WTC11 (cell line): ENCODE results near the gene TAF15. TPM values are rescaled to one million over a fixed set of nuclear protein-coding genes. Genes with fewer than 3 reads are reported as not detected.

ENCODE experiments used
- ARID4B ChIP-seq: sonication (generic); formaldehyde crosslinking; IDR thresholded peaks from 2 replicates; pipeline ENCODE4 v1.8.0; 2023; ENCODE audit warnings: missing genetic modification reagents, mild to moderate bottlenecking, borderline replicate concordance
- CREB1 ChIP-seq: sonication (generic); formaldehyde crosslinking; IDR thresholded peaks from 2 replicates; pipeline ENCODE4 v1.8.0; 2023; ENCODE audit warnings: mild to moderate bottlenecking, missing genetic modification reagents
- GTF2I ChIP-seq: fragments of 250-450 bp; sonication (Bioruptor Pico); conservative IDR thresholded peaks from 2 replicates; pipeline ENCODE4 v1.4.0; 2021; ENCODE audit warnings: mild to moderate bottlenecking
- NFYB ChIP-seq: sonication (generic); formaldehyde crosslinking; conservative IDR thresholded peaks from 2 replicates; pipeline ENCODE4 v1.8.0; 2022; ENCODE audit warnings: low read depth, missing genetic modification reagents
- NR1H2 ChIP-seq: sonication (generic); formaldehyde crosslinking; IDR thresholded peaks from 2 replicates; pipeline ENCODE4 v1.9.0; 2021; ENCODE audit warnings: mild to moderate bottlenecking, moderate library complexity, missing genetic modification reagents
- PREB ChIP-seq: sonication (generic); formaldehyde crosslinking; IDR thresholded peaks from 2 replicates; pipeline ENCODE4 v1.8.1; 2022; ENCODE audit warnings: mild to moderate bottlenecking, missing genetic modification reagents, moderate library complexity, borderline replicate concordance
- TCF7 ChIP-seq: sonication (generic); formaldehyde crosslinking; IDR thresholded peaks from 2 replicates; pipeline ENCODE4 v1.8.0; 2022; ENCODE audit warnings: mild to moderate bottlenecking, low read depth, missing genetic modification reagents, moderate library complexity
- USF2 ChIP-seq: sonication (generic); formaldehyde crosslinking; IDR thresholded peaks from 2 replicates; pipeline ENCODE4 v1.8.1; 2023; ENCODE audit warnings: mild to moderate bottlenecking, missing genetic modification reagents, moderate library complexity
- ZNF416 ChIP-seq: fragments of 250-450 bp; sonication (Bioruptor Pico); IDR thresholded peaks from 2 replicates; pipeline ENCODE4 v1.9.0; 2021; ENCODE audit warnings: mild to moderate bottlenecking, inconsistent platforms
- ZNF532 ChIP-seq: fragments of 250-450 bp; sonication (Bioruptor Pico); IDR thresholded peaks from 2 replicates; pipeline ENCODE4 v1.9.0; 2021; ENCODE audit warnings: mild to moderate bottlenecking, borderline replicate concordance
- ZSCAN18 ChIP-seq: fragments of 250-450 bp; sonication (Bioruptor Pico); IDR thresholded peaks from 2 replicates; pipeline ENCODE4 v2.1.2; 2022; ENCODE audit warnings: mild to moderate bottlenecking, moderate library complexity
- total RNA-seq: library from RNA; stranded (reverse); gene quantifications from 3 replicates; pipeline ENCODE4 v1.2.3, GENCODE V29; 2021
- TF ChIP-seq, protein P1 (sequence below): sonication (generic); formaldehyde crosslinking; IDR thresholded peaks from 2 replicates; pipeline ENCODE4 v1.8.0; 2022; ENCODE audit warnings: missing genetic modification reagents
- TF ChIP-seq, protein P2 (sequence below): sonication (generic); formaldehyde crosslinking; conservative IDR thresholded peaks from 2 replicates; pipeline ENCODE4 v1.8.1; 2022; ENCODE audit warnings: mild to moderate bottlenecking, missing genetic modification reagents
- TF ChIP-seq, protein P3 (sequence below): sonication (generic); formaldehyde crosslinking; IDR thresholded peaks from 2 replicates; pipeline ENCODE4 v1.8.1; 2023; ENCODE audit warnings: mild to moderate bottlenecking, missing genetic modification reagents, moderate library complexity
- TF ChIP-seq, protein P4 (sequence below): sonication (generic); formaldehyde crosslinking; IDR thresholded peaks from 2 replicates; pipeline ENCODE4 v1.8.1; 2023; ENCODE audit warnings: mild to moderate bottlenecking, missing genetic modification reagents, borderline replicate concordance

Gene TAF15
- total RNA-seq, 1 experiment from 2014 or later = 273 TPM

DNA sequence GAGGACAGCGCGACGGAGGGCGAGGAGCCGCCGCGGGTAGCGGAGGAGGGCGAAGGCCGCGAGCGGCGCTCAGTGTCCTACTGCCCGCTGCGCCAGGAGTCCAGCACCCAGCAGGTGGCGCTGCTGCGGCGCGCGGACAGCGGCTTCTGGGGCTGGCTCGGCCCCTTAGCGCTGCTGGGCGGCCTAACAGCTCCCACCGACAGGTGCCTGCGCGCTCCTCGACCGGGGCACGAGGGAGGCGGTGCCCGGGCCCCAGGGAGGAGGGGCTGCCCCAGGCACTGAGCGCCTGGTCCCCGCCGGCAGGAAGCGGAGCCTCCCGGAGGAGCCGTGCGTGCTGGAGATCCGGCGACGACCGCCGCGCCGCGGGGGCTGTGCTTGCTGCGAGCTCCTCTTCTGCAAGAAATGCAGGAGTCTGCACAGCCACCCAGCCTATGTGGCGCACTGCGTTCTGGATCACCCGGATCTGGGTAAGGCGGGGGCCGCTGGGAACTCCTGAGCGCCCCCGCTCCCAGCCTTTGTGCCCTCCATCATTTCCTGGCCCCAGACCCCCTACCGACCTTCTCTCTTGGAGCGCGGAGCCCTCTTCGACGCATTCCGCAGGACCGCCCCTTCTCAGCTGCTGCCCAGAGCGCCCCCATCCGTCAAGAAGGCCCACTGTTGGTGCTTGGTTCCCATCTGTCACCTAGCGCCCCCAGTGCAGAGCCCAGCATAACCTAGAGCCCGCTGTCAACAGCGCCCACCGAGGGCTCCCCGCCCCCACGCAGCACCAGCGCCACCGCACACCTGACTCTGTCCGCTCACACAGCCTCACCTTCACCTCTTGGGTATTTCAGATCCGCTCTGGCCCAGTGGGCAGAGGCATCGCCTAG is 44.9 kb upstream of the TAF15 start (continued):
- no peak for TF ChIP-seq PREB (CRISPR knock-in tag)
- peak; percentile 35; the same call in 1 of the 2 replicates for TF ChIP-seq ARID4B (CRISPR knock-in tag)
- TF ChIP-seq ZSCAN18 (CRISPR knock-in tag) = no peak
- TF ChIP-seq GTF2I (CRISPR knock-in tag) = no peak
- no peak for TF ChIP-seq NFYB (CRISPR knock-in tag)
- peak; percentile 68; the same call in 1 of the 2 replicates for TF ChIP-seq ZNF416 (CRISPR knock-in tag)
- TF ChIP-seq, protein P1, sequence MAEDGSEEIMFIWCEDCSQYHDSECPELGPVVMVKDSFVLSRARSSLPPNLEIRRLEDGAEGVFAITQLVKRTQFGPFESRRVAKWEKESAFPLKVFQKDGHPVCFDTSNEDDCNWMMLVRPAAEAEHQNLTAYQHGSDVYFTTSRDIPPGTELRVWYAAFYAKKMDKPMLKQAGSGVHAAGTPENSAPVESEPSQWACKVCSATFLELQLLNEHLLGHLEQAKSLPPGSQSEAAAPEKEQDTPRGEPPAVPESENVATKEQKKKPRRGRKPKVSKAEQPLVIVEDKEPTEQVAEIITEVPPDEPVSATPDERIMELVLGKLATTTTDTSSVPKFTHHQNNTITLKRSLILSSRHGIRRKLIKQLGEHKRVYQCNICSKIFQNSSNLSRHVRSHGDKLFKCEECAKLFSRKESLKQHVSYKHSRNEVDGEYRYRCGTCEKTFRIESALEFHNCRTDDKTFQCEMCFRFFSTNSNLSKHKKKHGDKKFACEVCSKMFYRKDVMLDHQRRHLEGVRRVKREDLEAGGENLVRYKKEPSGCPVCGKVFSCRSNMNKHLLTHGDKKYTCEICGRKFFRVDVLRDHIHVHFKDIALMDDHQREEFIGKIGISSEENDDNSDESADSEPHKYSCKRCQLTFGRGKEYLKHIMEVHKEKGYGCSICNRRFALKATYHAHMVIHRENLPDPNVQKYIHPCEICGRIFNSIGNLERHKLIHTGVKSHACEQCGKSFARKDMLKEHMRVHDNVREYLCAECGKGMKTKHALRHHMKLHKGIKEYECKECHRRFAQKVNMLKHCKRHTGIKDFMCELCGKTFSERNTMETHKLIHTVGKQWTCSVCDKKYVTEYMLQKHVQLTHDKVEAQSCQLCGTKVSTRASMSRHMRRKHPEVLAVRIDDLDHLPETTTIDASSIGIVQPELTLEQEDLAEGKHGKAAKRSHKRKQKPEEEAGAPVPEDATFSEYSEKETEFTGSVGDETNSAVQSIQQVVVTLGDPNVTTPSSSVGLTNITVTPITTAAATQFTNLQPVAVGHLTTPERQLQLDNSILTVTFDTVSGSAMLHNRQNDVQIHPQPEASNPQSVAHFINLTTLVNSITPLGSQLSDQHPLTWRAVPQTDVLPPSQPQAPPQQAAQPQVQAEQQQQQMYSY (CRISPR knock-in tag) = no peak
- TF ChIP-seq TCF7 = no peak
- TF ChIP-seq USF2 (CRISPR knock-in tag) = peak; percentile 34; the same call in 1 of the 2 replicates
- TF ChIP-seq CREB1 = no peak
- TF ChIP-seq, protein P2, sequence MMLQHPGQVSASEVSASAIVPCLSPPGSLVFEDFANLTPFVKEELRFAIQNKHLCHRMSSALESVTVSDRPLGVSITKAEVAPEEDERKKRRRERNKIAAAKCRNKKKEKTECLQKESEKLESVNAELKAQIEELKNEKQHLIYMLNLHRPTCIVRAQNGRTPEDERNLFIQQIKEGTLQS (CRISPR knock-in tag) = no peak
- no peak for TF ChIP-seq ZNF532 (CRISPR knock-in tag)
- TF ChIP-seq, protein P3, sequence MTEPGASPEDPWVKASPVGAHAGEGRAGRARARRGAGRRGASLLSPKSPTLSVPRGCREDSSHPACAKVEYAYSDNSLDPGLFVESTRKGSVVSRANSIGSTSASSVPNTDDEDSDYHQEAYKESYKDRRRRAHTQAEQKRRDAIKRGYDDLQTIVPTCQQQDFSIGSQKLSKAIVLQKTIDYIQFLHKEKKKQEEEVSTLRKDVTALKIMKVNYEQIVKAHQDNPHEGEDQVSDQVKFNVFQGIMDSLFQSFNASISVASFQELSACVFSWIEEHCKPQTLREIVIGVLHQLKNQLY = no peak
- no peak for TF ChIP-seq NR1H2
- TF ChIP-seq, protein P4, sequence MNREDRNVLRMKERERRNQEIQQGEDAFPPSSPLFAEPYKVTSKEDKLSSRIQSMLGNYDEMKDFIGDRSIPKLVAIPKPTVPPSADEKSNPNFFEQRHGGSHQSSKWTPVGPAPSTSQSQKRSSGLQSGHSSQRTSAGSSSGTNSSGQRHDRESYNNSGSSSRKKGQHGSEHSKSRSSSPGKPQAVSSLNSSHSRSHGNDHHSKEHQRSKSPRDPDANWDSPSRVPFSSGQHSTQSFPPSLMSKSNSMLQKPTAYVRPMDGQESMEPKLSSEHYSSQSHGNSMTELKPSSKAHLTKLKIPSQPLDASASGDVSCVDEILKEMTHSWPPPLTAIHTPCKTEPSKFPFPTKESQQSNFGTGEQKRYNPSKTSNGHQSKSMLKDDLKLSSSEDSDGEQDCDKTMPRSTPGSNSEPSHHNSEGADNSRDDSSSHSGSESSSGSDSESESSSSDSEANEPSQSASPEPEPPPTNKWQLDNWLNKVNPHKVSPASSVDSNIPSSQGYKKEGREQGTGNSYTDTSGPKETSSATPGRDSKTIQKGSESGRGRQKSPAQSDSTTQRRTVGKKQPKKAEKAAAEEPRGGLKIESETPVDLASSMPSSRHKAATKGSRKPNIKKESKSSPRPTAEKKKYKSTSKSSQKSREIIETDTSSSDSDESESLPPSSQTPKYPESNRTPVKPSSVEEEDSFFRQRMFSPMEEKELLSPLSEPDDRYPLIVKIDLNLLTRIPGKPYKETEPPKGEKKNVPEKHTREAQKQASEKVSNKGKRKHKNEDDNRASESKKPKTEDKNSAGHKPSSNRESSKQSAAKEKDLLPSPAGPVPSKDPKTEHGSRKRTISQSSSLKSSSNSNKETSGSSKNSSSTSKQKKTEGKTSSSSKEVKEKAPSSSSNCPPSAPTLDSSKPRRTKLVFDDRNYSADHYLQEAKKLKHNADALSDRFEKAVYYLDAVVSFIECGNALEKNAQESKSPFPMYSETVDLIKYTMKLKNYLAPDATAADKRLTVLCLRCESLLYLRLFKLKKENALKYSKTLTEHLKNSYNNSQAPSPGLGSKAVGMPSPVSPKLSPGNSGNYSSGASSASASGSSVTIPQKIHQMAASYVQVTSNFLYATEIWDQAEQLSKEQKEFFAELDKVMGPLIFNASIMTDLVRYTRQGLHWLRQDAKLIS (CRISPR knock-in tag) = no peak
